Stimulated activated CD8-positive, alpha-beta memory T cell treated with anti-CD3 and anti-CD28 coated beads, Interleukin-4, amount 100 ng/mL, for 48 hours (primary cell): ENCODE measurements around the gene SMPD3.
A peak's percentile ranks its signal among the peaks of the same experiment; 100 is the strongest.
"Not testable (repeated sequence)": the region's sequence is repeated elsewhere in the genome, so short reads cannot be mapped to it uniquely, and the experiment has no call there.

Source experiments
- DNase-seq: peaks from one replicate; pipeline ENCODE4 v3.0.0-alpha.2; 2020

The SMPD3 gene

GRCh38 chr16:68448360-68448970, at the start of gene SMPD3:
Gene SMPD3, minus strand, starts transcription at chr16:68448508. Its CDS starts 76,327 bp downstream, at chr16:68372181.
- DNase-seq: peak; percentile 99

GRCh38 chr16:68496689-68497088, 48.4 kb upstream of the SMPD3 start:
- DNase-seq: no peak

GRCh38 chr16:68494261-68494660, 46.0 kb upstream of the SMPD3 start:
- not testable (repeated sequence) for DNase-seq

- DNase-seq: no peak
These were observed 45.2 kb upstream of the SMPD3 start for GRCh38 chr16:68493412-68494070.

GRCh38 chr16:68492543-68493411, 44.5 kb upstream of the SMPD3 start:
- no peak for DNase-seq

- DNase-seq: no peak
These were observed 43.8 kb upstream of the SMPD3 start for GRCh38 chr16:68492151-68492542.

- DNase-seq: no peak
These were observed 43.3 kb upstream of the SMPD3 start for GRCh38 chr16:68491576-68491950.

GRCh38 chr16:68490829-68491575, 42.7 kb upstream of the SMPD3 start:
- no peak for DNase-seq

GRCh38 chr16:68490358-68490757, 42.0 kb upstream of the SMPD3 start:
- DNase-seq: no peak

GRCh38 chr16:68488554-68488953, 40.2 kb upstream of the SMPD3 start:
- DNase-seq: no peak

GRCh38 chr16:68487669-68488068, 39.4 kb upstream of the SMPD3 start:
- no peak for DNase-seq

- DNase-seq: no peak
These were observed 38.9 kb upstream of the SMPD3 start for GRCh38 chr16:68487203-68487514.

- DNase-seq: no peak
These were observed 38.3 kb upstream of the SMPD3 start for GRCh38 chr16:68486502-68487202.

GRCh38 chr16:68481636-68482035, 33.3 kb upstream of the SMPD3 start:
- DNase-seq: no peak

GRCh38 chr16:68480084-68480995, 32.0 kb upstream of the SMPD3 start:
- DNase-seq: no peak

- DNase-seq: no peak
These were observed 31.0 kb upstream of the SMPD3 start for GRCh38 chr16:68479271-68479670.

GRCh38 chr16:68478526-68479250, 30.4 kb upstream of the SMPD3 start:
- DNase-seq: no peak

GRCh38 chr16:68475071-68475470, 26.8 kb upstream of the SMPD3 start:
- DNase-seq: no peak

- no peak for DNase-seq
These were observed 25.2 kb upstream of the SMPD3 start for GRCh38 chr16:68473358-68474070.

GRCh38 chr16:68472581-68472980, 24.3 kb upstream of the SMPD3 start:
- no peak for DNase-seq
